ENCODE data around the gene GATA6.

GATA6 gene

GRCh38 chr18:22233266-22233665, 63.9 kb downstream of the GATA6 start:
- in situ Hi-C loops (cut with MboI; ENCODE audit: low sequenced_read_pairs), result no loop called here

GRCh38 chr18:22238036-22238435, 68.6 kb downstream of the GATA6 start:
- in situ Hi-C loops (cut with MboI; ENCODE audit: low sequenced_read_pairs), result no loop called here

GRCh38 chr18:22238681-22239080, 69.3 kb downstream of the GATA6 start:
- in situ Hi-C loops (cut with MboI; ENCODE audit: low sequenced_read_pairs), result no loop called here

GRCh38 chr18:22241921-22242361, 72.6 kb downstream of the GATA6 start:
- in situ Hi-C loops (cut with MboI; ENCODE audit: low sequenced_read_pairs), result no loop called here

- in situ Hi-C loops (cut with MboI; ENCODE audit: low sequenced_read_pairs), result no loop called here
Measured at GRCh38 chr18:22243513-22243912, 74.1 kb downstream of the GATA6 start.

- in situ Hi-C loops (cut with MboI; ENCODE audit: low sequenced_read_pairs), result no loop called here
Measured at GRCh38 chr18:22250026-22250425, 80.6 kb downstream of the GATA6 start.

GRCh38 chr18:22250591-22250996, 81.2 kb downstream of the GATA6 start:
- in situ Hi-C loops (cut with MboI; ENCODE audit: low sequenced_read_pairs), result no loop called here

All from hTERT RPE-1 (cell line).